Measurements from ENCODE around the gene MCM6. TPM values are rescaled to one million over a fixed set of nuclear protein-coding genes. Genes with fewer than 3 reads are reported as not detected.

The MCM6 gene
- total and polyA plus RNA-seq, 2 experiments from 2014 or later: 74.7 to 133 TPM

DNA sequence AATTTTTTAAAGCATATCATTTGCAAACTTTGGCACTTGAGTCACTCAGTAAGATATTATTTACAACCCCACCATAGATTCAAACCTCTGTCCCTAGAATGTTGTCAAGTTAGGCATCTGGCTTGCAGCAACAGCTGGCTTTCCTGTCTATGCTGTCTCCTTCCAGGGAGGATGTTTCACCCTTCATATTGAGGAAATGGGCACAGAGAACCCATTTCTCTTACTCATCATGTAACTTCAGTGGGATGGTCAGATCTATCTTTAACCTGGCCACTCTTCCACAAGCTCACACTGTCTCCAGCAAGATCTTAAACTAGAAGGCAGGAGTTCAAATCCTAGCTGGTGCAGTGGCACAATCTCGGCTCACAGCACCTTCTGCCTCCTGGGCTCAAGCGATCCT, 55.1 kb downstream of the MCM6 start:
- no peaks in the 10 kb centered on the region for H3K36me3 ChIP-seq (ENCODE audit: insufficient read depth)
- H3K4me1 ChIP-seq (ENCODE audit: insufficient read depth): no peaks in the 10 kb centered on the region
- no peak for DNase-seq (ENCODE audit: low spot score)
- no peaks in the 10 kb centered on the region for H4K20me1 ChIP-seq (replicated peaks; ENCODE audit: insufficient read depth)
- no peak overlapping the region for H3K4me3 ChIP-seq
- no peak overlapping the region for H2AFZ ChIP-seq
- H3K27me3 Mint-ChIP-seq (ENCODE audit: insufficient read depth, low read depth, poor library complexity): no peaks in the 10 kb centered on the region
- TF ChIP-seq, protein P1, sequence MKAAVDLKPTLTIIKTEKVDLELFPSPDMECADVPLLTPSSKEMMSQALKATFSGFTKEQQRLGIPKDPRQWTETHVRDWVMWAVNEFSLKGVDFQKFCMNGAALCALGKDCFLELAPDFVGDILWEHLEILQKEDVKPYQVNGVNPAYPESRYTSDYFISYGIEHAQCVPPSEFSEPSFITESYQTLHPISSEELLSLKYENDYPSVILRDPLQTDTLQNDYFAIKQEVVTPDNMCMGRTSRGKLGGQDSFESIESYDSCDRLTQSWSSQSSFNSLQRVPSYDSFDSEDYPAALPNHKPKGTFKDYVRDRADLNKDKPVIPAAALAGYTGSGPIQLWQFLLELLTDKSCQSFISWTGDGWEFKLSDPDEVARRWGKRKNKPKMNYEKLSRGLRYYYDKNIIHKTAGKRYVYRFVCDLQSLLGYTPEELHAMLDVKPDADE (IDR thresholded peaks at IDR 0.05): no peak
- TF ChIP-seq, protein P2, sequence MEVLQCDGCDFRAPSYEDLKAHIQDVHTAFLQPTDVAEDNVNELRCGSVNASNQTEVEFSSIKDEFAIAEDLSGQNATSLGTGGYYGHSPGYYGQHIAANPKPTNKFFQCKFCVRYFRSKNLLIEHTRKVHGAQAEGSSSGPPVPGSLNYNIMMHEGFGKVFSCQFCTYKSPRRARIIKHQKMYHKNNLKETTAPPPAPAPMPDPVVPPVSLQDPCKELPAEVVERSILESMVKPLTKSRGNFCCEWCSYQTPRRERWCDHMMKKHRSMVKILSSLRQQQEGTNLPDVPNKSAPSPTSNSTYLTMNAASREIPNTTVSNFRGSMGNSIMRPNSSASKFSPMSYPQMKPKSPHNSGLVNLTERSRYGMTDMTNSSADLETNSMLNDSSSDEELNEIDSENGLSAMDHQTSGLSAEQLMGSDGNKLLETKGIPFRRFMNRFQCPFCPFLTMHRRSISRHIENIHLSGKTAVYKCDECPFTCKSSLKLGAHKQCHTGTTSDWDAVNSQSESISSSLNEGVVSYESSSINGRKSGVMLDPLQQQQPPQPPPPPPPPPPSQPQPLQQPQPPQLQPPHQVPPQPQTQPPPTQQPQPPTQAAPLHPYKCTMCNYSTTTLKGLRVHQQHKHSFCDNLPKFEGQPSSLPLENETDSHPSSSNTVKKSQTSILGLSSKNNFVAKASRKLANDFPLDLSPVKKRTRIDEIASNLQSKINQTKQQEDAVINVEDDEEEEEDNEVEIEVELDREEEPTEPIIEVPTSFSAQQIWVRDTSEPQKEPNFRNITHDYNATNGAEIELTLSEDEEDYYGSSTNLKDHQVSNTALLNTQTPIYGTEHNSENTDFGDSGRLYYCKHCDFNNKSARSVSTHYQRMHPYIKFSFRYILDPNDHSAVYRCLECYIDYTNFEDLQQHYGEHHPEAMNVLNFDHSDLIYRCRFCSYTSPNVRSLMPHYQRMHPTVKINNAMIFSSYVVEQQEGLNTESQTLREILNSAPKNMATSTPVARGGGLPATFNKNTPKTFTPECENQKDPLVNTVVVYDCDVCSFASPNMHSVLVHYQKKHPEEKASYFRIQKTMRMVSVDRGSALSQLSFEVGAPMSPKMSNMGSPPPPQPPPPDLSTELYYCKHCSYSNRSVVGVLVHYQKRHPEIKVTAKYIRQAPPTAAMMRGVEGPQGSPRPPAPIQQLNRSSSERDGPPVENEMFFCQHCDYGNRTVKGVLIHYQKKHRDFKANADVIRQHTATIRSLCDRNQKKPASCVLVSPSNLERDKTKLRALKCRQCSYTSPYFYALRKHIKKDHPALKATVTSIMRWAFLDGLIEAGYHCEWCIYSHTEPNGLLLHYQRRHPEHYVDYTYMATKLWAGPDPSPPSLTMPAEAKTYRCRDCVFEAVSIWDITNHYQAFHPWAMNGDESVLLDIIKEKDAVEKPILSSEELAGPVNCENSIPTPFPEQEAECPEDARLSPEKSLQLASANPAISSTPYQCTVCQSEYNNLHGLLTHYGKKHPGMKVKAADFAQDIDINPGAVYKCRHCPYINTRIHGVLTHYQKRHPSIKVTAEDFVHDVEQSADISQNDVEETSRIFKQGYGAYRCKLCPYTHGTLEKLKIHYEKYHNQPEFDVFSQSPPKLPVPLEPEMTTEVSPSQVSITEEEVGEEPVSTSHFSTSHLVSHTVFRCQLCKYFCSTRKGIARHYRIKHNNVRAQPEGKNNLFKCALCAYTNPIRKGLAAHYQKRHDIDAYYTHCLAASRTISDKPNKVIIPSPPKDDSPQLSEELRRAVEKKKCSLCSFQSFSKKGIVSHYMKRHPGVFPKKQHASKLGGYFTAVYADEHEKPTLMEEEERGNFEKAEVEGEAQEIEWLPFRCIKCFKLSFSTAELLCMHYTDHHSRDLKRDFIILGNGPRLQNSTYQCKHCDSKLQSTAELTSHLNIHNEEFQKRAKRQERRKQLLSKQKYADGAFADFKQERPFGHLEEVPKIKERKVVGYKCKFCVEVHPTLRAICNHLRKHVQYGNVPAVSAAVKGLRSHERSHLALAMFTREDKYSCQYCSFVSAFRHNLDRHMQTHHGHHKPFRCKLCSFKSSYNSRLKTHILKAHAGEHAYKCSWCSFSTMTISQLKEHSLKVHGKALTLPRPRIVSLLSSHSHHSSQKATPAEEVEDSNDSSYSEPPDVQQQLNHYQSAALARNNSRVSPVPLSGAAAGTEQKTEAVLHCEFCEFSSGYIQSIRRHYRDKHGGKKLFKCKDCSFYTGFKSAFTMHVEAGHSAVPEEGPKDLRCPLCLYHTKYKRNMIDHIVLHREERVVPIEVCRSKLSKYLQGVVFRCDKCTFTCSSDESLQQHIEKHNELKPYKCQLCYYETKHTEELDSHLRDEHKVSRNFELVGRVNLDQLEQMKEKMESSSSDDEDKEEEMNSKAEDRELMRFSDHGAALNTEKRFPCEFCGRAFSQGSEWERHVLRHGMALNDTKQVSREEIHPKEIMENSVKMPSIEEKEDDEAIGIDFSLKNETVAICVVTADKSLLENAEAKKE (CRISPR knock-in tag; IDR thresholded peaks at IDR 0.05): no peak
- TF ChIP-seq NANOG (IDR thresholded peaks at IDR 0.05; ENCODE audit: borderline replicate concordance) (no peak), JUNB (IDR thresholded peaks at IDR 0.05; ENCODE audit: unreplicated experiment) (no peak), EZH2phosphoT487 (IDR thresholded peaks at IDR 0.05; ENCODE audit: unreplicated experiment) (no peak), POLR2AphosphoS5 (IDR thresholded peaks at IDR 0.05; ENCODE audit: low read depth) (no peak), EZH2 (IDR thresholded peaks at IDR 0.05; ENCODE audit: low read depth, unreplicated experiment) (no peak), CREB1 (CRISPR knock-in tag; IDR thresholded peaks at IDR 0.05; ENCODE audit: low read depth) (no peak), ZNF114 (CRISPR knock-in tag; IDR thresholded peaks at IDR 0.05) (no peak), STAT1 (IDR thresholded peaks at IDR 0.05; ENCODE audit: unreplicated experiment) (no peak), ZNF331 (CRISPR knock-in tag; IDR thresholded peaks at IDR 0.05; ENCODE audit: low read depth) (no peak)
- TF ChIP-seq, protein P3, sequence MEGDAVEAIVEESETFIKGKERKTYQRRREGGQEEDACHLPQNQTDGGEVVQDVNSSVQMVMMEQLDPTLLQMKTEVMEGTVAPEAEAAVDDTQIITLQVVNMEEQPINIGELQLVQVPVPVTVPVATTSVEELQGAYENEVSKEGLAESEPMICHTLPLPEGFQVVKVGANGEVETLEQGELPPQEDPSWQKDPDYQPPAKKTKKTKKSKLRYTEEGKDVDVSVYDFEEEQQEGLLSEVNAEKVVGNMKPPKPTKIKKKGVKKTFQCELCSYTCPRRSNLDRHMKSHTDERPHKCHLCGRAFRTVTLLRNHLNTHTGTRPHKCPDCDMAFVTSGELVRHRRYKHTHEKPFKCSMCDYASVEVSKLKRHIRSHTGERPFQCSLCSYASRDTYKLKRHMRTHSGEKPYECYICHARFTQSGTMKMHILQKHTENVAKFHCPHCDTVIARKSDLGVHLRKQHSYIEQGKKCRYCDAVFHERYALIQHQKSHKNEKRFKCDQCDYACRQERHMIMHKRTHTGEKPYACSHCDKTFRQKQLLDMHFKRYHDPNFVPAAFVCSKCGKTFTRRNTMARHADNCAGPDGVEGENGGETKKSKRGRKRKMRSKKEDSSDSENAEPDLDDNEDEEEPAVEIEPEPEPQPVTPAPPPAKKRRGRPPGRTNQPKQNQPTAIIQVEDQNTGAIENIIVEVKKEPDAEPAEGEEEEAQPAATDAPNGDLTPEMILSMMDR (conservative IDR thresholded peaks at IDR 0.05; ENCODE audit: low read depth in 2 of 2): no peak
- TF ChIP-seq, protein P4, sequence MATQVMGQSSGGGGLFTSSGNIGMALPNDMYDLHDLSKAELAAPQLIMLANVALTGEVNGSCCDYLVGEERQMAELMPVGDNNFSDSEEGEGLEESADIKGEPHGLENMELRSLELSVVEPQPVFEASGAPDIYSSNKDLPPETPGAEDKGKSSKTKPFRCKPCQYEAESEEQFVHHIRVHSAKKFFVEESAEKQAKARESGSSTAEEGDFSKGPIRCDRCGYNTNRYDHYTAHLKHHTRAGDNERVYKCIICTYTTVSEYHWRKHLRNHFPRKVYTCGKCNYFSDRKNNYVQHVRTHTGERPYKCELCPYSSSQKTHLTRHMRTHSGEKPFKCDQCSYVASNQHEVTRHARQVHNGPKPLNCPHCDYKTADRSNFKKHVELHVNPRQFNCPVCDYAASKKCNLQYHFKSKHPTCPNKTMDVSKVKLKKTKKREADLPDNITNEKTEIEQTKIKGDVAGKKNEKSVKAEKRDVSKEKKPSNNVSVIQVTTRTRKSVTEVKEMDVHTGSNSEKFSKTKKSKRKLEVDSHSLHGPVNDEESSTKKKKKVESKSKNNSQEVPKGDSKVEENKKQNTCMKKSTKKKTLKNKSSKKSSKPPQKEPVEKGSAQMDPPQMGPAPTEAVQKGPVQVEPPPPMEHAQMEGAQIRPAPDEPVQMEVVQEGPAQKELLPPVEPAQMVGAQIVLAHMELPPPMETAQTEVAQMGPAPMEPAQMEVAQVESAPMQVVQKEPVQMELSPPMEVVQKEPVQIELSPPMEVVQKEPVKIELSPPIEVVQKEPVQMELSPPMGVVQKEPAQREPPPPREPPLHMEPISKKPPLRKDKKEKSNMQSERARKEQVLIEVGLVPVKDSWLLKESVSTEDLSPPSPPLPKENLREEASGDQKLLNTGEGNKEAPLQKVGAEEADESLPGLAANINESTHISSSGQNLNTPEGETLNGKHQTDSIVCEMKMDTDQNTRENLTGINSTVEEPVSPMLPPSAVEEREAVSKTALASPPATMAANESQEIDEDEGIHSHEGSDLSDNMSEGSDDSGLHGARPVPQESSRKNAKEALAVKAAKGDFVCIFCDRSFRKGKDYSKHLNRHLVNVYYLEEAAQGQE (IDR thresholded peaks at IDR 0.05; ENCODE audit: unreplicated experiment): no peak
- H3K36me3 Mint-ChIP-seq (ENCODE audit: low read depth): no peaks in the 10 kb centered on the region; the same call in 2 of the 3 replicates
- no peak overlapping the region for H3K27ac ChIP-seq (ENCODE audit: low read depth)
- no peaks in the 10 kb centered on the region for H3K79me2 ChIP-seq (replicated peaks; ENCODE audit: insufficient read depth)
- H3K9me2 ChIP-seq (ENCODE audit: insufficient read depth): peaks cover 2% of the 10 kb centered on the region; the same call in 1 of the 2 replicates
- H3K27me3 ChIP-seq (ENCODE audit: insufficient read depth): no peaks in the 10 kb centered on the region
- no peak overlapping the region for H3K27ac Mint-ChIP-seq
- no peak overlapping the region for H3K4me3 Mint-ChIP-seq
- no peak for ATAC-seq
- peaks cover 15% of the 10 kb centered on the region; the same call in 2 of the 3 replicates for H3K9me3 Mint-ChIP-seq
- no peaks in the 10 kb centered on the region for H3F3A ChIP-seq (replicated peaks; ENCODE audit: low read depth)
- no peaks in the 10 kb centered on the region for H3K4me1 Mint-ChIP-seq
- no peak overlapping the region for H3K4me2 ChIP-seq
